Suprapubic skin (tissue), 4 donors: ENCODE measurements around the gene DDR2. TPM values are rescaled to one million over a fixed set of nuclear protein-coding genes. Genes with fewer than 3 reads are reported as not detected.
"Not testable (repeated sequence)": the region's sequence is repeated elsewhere in the genome, so short reads cannot be mapped to it uniquely, and the experiment has no call there.

ENCODE experiments used
- DNase-seq, 2 donors: peaks; one replicate each; pipeline ENCODE4 v3.0.0-alpha.2; 2019; ENCODE audit warnings: low spot score in 2 of 2
- H3K27ac ChIP-seq: fragments of 200-600 bp; sonication (generic); one replicate; pipeline ENCODE4 v1.5.1; 2019
- H3K27me3 ChIP-seq: fragments of 200-600 bp; sonication (generic); one replicate; pipeline ENCODE4 v1.5.1; 2019
- H3K36me3 ChIP-seq: fragments of 200-600 bp; sonication (generic); one replicate; pipeline ENCODE4 v1.5.1; 2019
- H3K4me1 ChIP-seq: fragments of 200-600 bp; sonication (generic); one replicate; pipeline ENCODE4 v1.5.1; 2019
- H3K4me3 ChIP-seq: fragments of 200-600 bp; sonication (generic); one replicate; pipeline ENCODE4 v1.5.1; 2019; ENCODE audit warnings: mild to moderate bottlenecking
- H3K9me3 ChIP-seq: fragments of 200-600 bp; sonication (generic); one replicate; pipeline ENCODE4 v1.5.1; 2019
- EP300 ChIP-seq: sonication (generic); formaldehyde crosslinking; IDR thresholded peaks from one replicate; pipeline ENCODE4 v1.6.1; 2017; ENCODE audit warnings: antibody characterized with exemption
- POLR2A ChIP-seq, 2 donors: fragments of 450-650 bp; IDR thresholded peaks; one replicate each; pipeline ENCODE4 v1.6.1; 2017; ENCODE audit warnings: antibody characterized with exemption in 2 of 2, mild to moderate bottlenecking in 2 of 2, moderate library complexity in 2 of 2
- POLR2AphosphoS5 ChIP-seq, 3 donors: sonication (generic); formaldehyde crosslinking; IDR thresholded peaks; one replicate each; pipeline ENCODE4 v1.6.1; 2017; ENCODE audit warnings: antibody characterized with exemption in 3 of 3
- WGBS: methylation state at CpG from one replicate; pipeline ENCODE4 v1.1.5; 2018; 5-methylcytosine and 5-hydroxymethylcytosine counted together
- total RNA-seq, 4 donors: library from RNA; depleted of rRNA; stranded (reverse); fragments of >200 nt; gene quantifications; one replicate each; pipeline ENCODE4 v1.1.0, GENCODE V29; 2016
- TF ChIP-seq, protein P1 (sequence below), 2 donors: fragments of 200-600 bp in 1 of 2; fragments of 450-650 bp in 1 of 2; sonication (generic) in 1 of 2; IDR thresholded peaks; one replicate each; pipeline ENCODE4 v1.5.1; 2016 to 2019; ENCODE audit warnings: antibody characterized with exemption in 2 of 2, mild to moderate bottlenecking in 1 of 2, moderate library complexity in 1 of 2

The DDR2 gene
- 10 to 100 TPM in 2 of 4 donors, 1 to 10 TPM in 2; 7.7 to 50.2 (median 13.8) TPM for total RNA-seq

DNA sequence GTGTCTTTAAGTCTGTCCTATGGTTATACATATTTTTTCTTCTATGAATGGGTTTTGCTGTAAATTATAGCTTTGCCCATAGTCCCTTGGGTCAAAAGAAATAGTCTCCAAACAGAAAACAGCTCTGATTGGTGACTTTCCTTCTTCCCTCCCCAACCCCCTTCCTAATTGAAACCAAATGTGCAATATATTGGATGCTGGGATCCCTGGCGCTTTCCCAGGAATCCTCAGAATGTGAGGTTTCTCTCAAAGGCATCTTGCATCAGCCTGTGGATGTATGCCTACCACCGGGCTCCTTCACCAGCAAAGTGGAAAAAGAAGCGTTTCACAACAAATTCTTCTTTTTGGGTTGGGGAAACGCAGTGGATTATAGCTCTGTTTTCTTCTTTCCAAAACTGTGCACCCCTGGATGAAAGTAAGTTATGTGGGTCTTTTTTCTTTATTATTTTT lies at the start of gene DDR2:
TSS of gene DDR2 (plus strand) at position 248 of the 450 bp plus-strand sequence. CDS start 86,600 bp downstream, outside the sequence.
- Histone ChIP-seq H3K4me1 (peaks cover 8% of the 10 kb centered on the region), H3K36me3 (no peaks in the 10 kb centered on the region), H3K9me3 (no peaks in the 10 kb centered on the region), H3K4me3 (peak within 1 kb of the TSS; percentile 41), H3K27ac (peak within 1 kb of the TSS; percentile 87), H3K27me3 (no peaks in the 10 kb centered on the region)
- WGBS = 49% methylated on average over 4 of the region's 4 CpGs
- DNase-seq = peak; percentile 89 to 90
- TF ChIP-seq POLR2AphosphoS5 (IDR thresholded peaks at IDR 0.05) (peak in 2 of 3 donors; percentile 41 to 87), POLR2A (IDR thresholded peaks at IDR 0.05) (no peak)

DNA sequence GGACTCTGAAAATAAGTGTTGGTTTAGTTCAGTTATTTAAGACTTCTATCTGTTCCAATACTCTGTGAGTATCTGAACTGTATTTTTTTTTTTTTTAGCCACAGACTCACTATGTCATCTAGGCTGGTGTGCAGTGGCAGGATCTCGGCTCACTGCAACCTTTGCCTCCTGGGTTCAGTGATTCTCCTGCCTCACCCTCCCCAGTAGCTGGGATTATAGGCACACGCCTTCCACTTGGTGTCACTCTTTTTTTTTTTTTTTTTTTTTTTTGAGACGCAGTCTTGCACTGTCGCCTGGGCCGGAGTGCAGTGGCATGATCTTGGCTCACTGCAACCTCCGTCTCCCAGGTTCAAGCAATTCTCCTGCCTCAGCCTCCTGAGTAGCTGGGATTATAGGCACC lies 49.4 kb upstream of the DDR2 start:
- H3K36me3 ChIP-seq = peaks cover 51% of the 10 kb centered on the region

DNA sequence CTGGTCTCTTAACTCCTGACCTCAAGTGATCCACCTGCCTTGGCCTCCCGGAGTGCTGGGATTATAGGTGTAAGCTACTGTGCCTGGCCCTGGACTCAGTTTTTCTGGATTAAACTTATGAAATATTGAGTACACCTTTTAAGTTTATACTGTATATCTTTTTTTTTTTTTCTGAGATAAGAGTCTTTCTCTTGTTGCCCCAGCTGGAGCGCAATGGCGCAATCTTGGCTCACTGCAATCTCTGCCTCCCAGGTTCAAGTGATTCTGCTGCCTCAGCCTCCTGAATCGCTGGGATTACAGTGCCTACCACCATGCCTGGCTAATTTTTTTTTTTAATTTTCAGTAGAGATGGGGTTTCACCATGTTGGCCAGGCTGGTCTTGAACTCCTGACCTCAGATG lies 47.2 kb upstream of the DDR2 start:
- not testable (repeated sequence) for H3K4me3 ChIP-seq, H3K4me1 ChIP-seq, H3K27me3 ChIP-seq, H3K27ac ChIP-seq, DNase-seq, H3K9me3 ChIP-seq
- WGBS = 93% methylated on average over 4 of the region's 4 CpGs
- H3K36me3 ChIP-seq = peaks cover 42% of the 10 kb centered on the region

More for the DNA sequence above, 49.4 kb upstream of the DDR2 start:
- not testable (repeated sequence) for H3K9me3 ChIP-seq, H3K4me3 ChIP-seq, H3K27me3 ChIP-seq, H3K27ac ChIP-seq, H3K4me1 ChIP-seq, DNase-seq
- WGBS = 92% methylated on average over 6 of the region's 6 CpGs

GRCh38 chr1:162587347-162587746 lies 44.9 kb upstream of the DDR2 start:
- H3K27ac ChIP-seq = no peak overlapping the region
- H3K4me1 ChIP-seq = no peaks in the 10 kb centered on the region
- no peaks in the 10 kb centered on the region for H3K9me3 ChIP-seq
- H3K27me3 ChIP-seq = no peaks in the 10 kb centered on the region
- H3K36me3 ChIP-seq = peaks cover 43% of the 10 kb centered on the region
- H3K4me3 ChIP-seq = no peak overlapping the region
- no peak for TF ChIP-seq POLR2AphosphoS5 (IDR thresholded peaks at IDR 0.05)
- TF ChIP-seq, protein P1, sequence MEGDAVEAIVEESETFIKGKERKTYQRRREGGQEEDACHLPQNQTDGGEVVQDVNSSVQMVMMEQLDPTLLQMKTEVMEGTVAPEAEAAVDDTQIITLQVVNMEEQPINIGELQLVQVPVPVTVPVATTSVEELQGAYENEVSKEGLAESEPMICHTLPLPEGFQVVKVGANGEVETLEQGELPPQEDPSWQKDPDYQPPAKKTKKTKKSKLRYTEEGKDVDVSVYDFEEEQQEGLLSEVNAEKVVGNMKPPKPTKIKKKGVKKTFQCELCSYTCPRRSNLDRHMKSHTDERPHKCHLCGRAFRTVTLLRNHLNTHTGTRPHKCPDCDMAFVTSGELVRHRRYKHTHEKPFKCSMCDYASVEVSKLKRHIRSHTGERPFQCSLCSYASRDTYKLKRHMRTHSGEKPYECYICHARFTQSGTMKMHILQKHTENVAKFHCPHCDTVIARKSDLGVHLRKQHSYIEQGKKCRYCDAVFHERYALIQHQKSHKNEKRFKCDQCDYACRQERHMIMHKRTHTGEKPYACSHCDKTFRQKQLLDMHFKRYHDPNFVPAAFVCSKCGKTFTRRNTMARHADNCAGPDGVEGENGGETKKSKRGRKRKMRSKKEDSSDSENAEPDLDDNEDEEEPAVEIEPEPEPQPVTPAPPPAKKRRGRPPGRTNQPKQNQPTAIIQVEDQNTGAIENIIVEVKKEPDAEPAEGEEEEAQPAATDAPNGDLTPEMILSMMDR (IDR thresholded peaks at IDR 0.05) = no peak
- TF ChIP-seq EP300 = no peak
- no peak for TF ChIP-seq POLR2A (IDR thresholded peaks at IDR 0.05)
- no peak for DNase-seq
- WGBS = 45% methylated on average over 6 of the region's 6 CpGs

DNA sequence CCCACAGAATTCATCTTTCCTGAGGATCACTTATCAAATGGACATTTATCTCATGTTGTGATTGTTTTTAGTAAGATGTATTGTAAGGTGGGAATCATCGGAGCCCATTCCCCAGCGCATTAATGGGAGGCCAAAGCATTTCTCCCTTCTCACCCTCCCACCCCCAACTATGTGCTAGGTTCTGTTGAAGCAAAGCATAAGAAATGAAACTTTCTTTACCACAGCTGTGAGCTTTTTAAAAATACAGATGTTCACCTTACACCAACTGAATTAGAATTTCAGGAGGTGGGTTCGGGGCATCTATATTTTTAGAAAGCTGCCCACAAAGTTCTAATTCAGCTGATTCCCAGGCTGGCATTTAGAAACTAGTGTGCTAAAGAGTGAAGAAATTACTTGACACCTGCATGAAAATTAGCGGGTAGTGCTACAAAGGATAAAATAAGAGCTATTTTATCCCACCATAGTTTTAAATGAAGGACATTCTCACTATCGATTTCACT lies 44.5 kb upstream of the DDR2 start:
- TF ChIP-seq POLR2AphosphoS5 (IDR thresholded peaks at IDR 0.05) (no peak), POLR2A (IDR thresholded peaks at IDR 0.05) (no peak)
- TF ChIP-seq, protein P1 (IDR thresholded peaks at IDR 0.05) = no peak
- peaks cover 47% of the 10 kb centered on the region for H3K36me3 ChIP-seq
- H3K4me1 ChIP-seq = no peaks in the 10 kb centered on the region
- no peaks in the 10 kb centered on the region for H3K27me3 ChIP-seq
- no peak for DNase-seq
- H3K27ac ChIP-seq = no peak overlapping the region
- H3K9me3 ChIP-seq = no peaks in the 10 kb centered on the region
- WGBS = 97% methylated on average over 5 of the region's 5 CpGs
- H3K4me3 ChIP-seq = no peak overlapping the region

DNA sequence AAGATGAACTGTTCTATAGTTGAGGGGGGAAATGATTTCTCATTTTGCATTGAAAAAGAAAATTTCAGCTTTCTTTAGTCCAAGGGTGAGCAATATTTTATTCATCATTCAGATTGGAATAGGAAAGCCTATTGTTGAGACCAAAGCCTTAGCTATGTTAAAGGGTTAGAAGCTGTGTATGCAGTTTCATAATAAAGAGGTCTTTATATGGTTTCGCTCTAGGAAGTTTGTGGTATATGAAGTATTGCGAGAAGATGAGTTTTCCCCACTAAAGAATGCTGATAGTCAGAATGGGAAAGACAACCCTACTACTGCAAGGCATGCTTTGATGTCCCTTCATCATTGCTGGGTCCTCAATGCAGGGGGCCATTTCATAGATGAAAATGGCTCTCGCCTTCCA lies 42.2 kb upstream of the DDR2 start:
- no peak overlapping the region for H3K4me3 ChIP-seq
- H3K9me3 ChIP-seq = no peaks in the 10 kb centered on the region
- 85% methylated on average over 3 of the region's 3 CpGs for WGBS
- no peak overlapping the region for H3K27ac ChIP-seq
- no peaks in the 10 kb centered on the region for H3K27me3 ChIP-seq
- H3K36me3 ChIP-seq = peaks cover 58% of the 10 kb centered on the region
- H3K4me1 ChIP-seq = no peaks in the 10 kb centered on the region
- TF ChIP-seq, protein P1 (IDR thresholded peaks at IDR 0.05) = no peak
- TF ChIP-seq POLR2A (IDR thresholded peaks at IDR 0.05) (no peak), POLR2AphosphoS5 (IDR thresholded peaks at IDR 0.05) (no peak), EP300 (no peak)
- no peak for DNase-seq

DNA sequence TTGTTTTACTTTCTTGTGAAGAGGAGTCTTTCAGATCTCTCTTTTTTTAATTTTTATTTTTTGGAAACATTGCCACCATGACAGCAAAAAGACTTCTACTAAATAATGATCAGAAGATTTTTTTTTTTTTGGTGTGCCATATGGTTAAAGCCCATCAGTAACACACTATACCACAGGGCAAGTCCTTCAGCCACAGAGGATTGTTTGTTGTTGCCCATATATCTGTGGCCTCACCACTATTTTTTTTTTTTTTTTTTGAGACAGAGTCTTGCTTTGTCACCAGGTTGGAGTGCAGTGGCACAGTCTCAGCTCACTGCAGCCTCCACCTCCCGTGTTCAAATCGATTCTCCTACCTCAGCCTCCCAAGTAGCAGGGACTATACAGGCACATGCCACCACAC lies 41.6 kb upstream of the DDR2 start:
- Histone ChIP-seq H3K36me3 (peaks cover 59% of the 10 kb centered on the region), H3K27ac (no peak overlapping the region), H3K4me3 (no peak overlapping the region), H3K27me3 (no peaks in the 10 kb centered on the region), H3K9me3 (no peaks in the 10 kb centered on the region), H3K4me1 (no peaks in the 10 kb centered on the region)
- DNase-seq = no peak
- 100% methylated on average over 2 of the region's 2 CpGs for WGBS
- TF ChIP-seq, protein P1 (IDR thresholded peaks at IDR 0.05) = no peak
- TF ChIP-seq POLR2A (IDR thresholded peaks at IDR 0.05) = no peak
- TF ChIP-seq EP300 = no peak
- no peak for TF ChIP-seq POLR2AphosphoS5 (IDR thresholded peaks at IDR 0.05)
